NCI-H524 (cell line): ENCODE results near the gene PYM1.
"Not testable (repeated sequence)": the region's sequence is repeated elsewhere in the genome, so short reads cannot be mapped to it uniquely, and the experiment has no call there.

Experiments
- DNase-seq, 2 experiments: peaks; one replicate each; lab custom pipeline; 2025; lab: John Stamatoyannopoulos, UW

The PYM1 gene

DNA sequence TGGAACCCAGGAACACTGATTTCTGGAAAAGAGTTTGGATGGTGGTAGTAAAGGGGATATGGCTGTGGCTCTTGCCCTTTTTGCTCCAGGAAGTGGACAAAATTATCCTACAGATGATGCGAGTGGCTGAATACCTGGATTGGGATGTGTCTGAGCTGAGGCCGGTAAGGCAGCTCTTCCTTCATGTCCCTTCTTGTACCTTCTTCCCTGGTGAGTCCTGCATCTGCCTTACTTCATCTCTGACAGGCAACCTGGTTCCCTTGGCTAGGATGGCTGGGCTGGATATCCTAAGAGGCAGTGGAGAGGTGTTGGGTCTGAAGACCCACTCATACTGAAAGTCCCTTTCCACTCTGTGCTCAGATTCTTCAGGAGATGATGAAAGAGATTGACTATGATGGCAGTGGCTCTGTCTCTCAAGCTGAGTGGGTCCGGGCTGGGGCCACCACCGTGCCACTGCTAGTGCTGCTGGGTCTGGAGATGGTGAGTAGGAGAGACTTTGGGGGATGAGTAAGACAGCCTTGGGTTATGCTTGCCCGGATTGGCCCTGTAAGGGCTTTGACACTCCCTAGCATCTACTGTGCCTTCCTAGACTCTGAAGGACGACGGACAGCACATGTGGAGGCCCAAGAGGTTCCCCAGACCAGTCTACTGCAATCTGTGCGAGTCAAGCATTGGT lies 11.3 kb upstream of the PYM1 start:
- DNase-seq: no peak

DNA sequence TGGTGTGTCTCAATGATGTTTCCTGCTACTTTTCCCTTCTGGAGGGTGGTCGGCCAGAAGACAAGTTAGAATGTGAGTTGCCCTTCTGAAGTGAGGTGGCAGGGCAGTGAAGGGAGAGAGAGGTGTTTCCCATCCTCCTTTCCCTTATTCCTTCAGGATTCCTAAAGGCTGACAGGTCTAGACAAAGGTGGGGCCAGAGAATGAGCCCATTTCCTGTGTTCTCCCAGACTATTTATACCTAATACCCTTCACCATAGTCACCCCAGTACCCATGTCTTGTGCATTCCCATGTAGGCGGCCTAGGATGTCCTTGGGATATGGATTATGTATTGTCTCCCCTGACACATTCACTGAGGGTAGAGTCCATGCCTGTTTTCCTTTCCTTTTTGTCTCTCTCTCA lies 10.3 kb upstream of the PYM1 start:
- DNase-seq: no peak

DNA sequence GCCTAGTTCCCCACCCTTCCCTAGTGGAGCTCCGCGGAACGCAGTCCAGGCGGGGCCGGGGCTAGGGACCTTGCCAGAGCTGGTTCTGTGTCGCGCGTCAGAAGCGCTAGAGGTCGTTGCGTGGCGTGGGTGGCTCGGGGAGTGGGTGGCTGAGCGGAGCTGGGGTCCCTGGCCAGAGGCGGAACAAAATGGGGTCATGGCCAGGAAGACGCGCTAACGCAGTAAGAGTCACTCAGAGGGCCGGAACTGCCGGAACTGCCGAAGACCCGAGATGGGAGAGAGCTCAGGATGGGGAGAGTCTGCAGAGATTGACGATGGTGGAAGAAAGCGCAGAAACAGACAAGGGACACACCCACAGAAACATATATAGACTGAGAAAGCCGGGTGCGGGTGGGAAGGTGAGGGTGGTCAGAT lies 8.1 kb upstream of the PYM1 start:
- no peak for DNase-seq

DNA sequence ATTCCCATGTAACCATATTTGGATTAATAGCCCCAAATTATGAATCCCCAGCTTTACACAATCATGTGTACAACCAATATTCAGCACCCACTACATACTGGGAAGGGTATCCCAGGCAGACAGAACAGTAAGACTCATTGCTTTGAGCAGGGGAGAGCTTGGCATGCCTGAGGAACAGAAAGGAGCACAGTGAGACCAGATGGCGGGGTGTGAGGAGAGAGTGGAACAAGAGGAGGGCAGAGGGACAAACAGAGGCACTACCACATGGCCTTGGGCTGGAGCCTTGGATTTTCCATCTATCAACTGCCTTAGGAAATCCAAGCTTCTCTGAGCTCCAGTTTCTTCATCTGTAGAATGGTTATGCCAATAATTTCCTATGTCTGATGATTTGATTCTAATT lies 7.1 kb upstream of the PYM1 start:
- peak in 1 of 2 experiments; percentile 60 for DNase-seq

DNA sequence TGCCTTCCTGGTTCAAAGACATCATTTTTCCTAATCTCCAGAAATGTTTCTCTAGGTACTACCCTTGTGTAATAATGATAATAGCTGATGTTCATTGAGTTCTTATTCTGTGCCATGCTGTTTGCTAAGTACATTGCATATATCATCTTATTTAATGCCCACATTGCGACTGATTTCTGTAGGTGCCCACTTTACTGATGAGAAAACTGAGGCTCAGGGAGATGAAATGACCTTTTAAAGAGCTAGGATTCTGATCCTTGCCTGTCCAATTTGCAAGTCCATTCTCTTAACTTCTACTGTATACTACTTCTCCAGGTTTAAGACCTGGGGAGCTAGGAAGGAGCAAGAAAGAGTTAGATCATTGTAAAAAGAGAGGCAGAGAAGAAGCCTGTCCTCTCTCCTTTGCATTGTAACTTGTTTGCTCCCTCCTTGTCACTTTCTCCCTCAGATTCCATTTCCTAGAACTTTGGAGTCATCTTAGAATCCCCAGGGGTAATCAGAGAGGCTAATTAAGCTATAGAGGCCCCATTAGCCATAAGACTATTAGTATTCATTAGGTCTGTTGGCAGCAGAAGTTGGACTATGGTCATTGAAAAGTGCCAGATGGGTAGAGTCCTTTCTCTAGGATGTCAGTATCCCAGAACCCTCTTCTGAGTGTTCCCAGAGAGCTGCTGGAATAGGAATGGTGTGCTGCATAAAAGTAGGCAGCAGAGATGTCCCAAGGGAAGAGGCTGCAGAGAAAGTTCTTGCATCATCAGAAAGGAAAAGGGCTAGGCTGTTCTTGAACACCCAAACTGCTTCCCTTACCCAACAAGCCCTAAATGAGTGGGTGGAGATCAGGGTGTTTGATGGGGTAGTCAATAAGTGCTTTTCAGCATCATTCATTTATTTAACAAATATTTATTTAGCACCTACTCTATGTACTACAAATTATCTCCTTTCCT lies 6.4 kb upstream of the PYM1 start:
- DNase-seq: peak; percentile 16 to 54

DNA sequence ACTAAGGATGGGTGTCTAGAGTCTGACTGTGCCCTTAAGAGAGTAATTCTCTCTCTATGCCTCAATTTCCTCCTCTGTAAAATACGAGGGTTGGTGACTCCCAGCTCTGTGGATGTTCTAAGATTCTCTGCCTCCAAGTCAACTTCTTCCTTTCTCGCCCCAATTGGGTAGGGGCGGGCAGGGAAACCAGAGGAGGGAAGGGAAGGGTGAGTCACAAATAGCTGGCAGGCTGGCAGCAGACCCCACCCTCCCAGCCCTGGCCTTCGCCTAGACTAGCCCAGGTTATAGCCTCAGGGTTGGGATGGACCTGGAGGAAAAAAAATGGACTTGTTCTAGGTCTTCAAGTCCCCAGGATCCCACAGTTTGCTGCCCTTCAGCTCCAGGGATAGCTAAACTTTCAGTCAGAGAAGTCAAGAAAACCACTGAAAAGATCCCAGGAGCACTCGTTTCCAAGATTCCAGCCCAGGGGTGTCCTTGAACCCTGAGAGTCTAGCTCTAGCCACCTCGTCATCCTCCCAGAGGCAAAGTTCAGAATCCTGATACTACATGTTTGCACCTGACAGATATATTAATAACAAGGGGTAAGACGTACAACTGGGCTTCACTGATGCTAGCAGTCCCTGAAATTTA lies 5.6 kb upstream of the PYM1 start:
- no peak for DNase-seq

DNA sequence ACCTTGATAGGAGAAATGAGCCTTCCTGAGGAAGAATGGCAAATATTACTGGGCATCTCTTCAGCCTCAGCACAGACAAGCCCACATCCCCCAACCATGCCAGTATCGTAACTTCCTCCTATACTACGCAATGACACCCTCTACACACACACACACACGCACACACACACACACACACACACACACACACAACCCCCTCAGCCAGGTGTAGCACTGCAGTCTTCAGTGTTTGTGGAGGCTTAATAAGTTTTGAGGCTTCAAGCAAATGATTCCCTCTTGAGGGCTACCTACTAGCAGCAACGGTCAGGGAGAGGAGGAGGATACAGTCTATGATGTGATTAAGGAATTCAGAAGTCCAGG lies 4.8 kb upstream of the PYM1 start:
- peak in 1 of 2 experiments; percentile 17 for DNase-seq

DNA sequence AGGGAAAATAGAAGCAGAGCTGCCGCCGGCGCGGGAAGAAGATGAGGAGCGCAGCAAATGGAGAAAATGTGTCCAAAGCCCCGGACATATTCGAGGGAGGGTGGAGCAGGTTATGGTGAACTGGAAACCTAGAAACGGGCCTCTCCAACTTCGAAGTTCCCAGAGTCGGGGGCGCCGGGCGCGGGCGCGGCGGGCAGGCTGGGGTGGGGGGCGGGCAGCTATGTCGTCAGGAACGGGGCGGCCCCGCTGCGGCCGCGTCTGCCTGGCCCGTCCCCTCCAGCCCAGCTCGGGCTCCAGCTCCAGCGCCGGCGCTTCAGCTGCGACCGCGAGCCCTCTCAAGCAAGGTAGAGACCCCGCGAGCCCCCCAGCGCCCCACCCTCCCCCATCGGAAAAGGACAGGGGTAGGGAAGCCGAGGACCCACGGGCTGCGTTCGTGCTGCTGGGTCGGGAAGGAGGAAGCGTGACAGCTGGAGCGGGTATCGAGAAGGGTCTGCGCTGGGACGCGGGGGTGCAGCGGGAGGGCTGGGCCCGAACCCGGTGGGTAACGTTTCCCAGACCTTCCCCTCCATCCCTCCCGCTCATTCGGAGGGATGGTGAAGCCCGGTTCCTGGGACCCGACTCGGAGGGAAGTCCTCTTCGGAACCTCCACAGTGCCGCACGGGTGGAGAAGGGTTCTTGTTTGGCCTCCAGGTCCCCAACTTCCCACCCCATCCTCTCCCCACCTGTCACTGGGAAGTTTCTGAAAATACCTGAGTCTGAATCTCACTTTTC lies 4.3 kb upstream of the PYM1 start:
- DNase-seq: peak in 1 of 2 experiments; percentile 23

DNA sequence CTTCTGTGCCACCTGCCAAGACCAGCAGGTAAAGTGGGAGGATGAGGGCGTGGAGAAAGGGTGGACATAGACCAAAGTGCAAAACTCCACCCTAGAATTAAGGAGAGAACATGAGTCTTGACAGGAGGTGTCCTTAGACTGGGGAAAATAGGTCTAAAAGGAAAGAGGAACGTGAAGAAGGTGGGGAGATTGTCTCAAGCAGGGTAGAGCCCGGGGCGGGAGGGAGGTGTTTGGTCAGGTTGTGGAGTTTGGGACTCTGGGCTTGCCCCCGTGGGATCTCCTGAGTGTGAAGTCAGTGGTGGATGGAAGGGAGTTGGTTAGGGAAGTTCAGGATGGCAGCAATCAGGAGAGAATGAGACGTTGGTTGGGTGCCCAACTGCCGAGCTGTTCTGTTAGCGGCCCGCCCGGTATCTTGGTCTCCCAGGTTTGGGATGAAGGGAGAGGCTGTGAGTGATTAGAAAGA lies 3.7 kb upstream of the PYM1 start:
- DNase-seq: peak in 1 of 2 experiments; percentile 23

DNA sequence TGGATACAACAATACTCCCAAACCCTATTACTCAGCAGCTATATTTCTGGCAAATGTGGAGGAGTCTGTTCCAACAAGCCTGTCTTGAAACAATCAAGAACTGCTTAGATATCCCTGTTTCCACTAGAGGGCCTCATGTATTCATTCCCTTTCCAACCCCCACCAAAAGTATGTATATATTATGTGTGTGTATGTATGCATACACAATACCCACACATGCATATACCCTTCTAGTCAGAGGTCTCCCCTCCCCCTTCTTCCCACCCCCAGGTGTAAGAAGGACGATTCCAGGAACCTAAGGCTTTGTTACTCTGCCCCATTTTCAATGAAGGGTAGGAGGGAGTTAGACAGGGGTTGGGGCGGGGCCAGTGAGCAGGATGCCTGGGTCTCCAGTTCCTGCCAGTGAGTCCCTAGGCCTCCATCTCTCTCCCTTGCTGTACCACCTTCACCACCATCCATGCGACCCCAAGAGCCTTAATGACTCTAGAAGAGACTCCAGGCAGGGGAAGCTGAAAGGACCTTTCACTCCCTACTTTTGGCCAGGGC lies 3.1 kb upstream of the PYM1 start, which contains the start of gene DGKA:
TSS of gene DGKA (plus strand) at position 392 of the 546 bp plus-strand sequence. CDS start 5,342 bp downstream, outside the sequence.
- DNase-seq: peak; percentile 17 to 56

DNA sequence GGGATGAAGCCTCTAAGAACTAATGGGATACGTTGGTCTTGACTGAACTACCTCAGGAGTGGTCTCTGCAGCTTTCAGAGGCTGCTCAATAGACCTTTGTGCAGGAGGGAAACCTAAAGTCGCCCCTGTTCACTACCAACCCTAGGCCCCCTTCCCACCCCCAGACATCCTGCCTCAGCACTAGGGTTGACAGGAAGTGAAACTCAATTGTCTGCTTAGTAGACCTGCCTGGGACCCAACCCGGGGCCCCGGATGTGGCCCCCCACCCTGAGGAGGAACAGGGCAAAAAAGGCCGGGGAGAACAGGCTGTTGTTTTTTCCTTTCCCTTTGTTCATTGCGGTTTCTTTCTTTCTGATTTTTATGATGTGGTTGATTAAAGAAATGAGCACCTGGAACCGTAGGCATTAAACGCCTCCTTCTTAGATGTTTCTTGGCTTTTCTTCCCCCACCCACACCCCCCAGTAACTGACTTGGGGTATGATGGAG lies 1.7 kb upstream of the PYM1 start:
- no peak for DNase-seq

DNA sequence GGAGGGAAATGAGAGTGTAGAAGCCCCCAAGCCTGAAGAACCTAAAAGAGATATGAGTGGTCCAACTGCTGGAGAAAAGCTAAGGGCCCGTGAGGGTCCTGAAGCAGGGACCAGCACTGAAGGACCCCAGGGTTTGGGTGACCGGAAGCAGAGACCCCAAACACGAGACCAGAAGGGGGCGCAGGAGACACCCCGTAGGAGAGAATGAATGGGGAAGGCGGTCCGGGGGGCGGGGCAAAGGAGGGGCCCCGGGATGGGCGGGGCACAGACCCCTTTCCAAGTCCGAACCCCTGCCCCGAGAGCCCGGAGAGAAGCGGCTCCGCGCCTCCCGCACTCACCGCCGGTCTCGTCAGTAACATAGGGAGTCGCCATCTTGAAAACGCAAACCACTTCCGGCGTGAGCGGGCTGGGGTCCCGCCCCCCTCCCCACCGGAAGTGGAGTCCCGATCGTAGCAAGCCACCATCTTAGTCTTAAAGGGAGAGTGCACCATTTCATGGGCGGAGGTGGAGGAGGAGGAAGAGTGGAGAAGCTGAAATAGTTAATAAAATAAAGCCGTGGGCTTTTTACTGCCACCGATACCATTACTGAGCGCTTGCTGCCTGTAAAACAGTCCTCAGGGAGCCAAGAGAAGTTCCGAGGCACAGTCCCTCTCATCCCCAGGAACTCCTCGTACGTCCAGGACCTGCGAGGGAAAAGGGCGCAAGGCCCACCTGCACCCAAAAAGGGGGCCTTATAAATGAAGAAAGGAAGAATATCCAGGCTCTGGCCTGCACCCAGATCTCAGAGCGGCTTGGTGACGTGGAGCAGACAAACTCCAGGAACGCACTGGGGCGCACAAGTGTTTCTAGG lies 731 bp downstream of the PYM1 start:
- peak; percentile 86 to 90 for DNase-seq

DNA sequence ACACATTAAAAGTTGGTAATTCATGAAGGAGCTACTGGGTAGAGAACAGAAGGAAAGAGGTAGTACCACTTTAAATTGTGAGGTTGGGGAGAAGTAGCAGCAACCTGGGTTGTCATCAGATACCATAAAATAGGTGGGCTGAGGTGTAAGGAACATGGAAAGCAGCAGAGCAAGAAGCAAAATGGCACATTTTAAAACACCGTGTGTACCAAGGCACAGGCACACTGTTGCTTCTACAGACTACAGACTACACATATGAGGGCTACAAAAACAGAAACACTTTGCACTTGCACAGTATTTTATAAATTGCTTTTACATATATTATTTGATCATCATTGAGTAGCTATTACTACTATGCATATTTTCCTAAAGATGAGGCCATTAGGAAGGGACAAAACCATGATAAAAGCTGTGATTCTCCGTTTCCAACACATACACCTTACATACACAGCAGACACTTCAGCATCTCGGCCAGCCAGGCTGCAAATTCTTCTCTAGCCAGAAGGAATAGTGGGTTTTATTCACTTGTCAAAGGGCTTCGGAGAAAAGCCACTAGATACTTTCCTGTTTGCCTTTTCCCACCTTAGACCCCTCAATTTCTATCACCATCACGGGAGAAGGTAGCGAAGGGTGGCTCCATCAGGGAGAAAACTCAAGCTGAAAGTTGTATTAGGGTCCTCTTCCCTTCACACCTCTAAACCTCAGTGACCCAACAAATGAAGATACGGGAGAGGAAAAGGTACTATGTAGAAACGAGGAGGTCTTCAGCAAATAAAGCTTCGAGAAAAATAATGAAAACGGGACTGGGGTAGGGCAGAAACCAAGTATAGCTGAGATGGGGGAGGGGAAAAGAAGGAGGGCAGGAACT lies 1.6 kb downstream of the PYM1 start:
- DNase-seq: no peak

DNA sequence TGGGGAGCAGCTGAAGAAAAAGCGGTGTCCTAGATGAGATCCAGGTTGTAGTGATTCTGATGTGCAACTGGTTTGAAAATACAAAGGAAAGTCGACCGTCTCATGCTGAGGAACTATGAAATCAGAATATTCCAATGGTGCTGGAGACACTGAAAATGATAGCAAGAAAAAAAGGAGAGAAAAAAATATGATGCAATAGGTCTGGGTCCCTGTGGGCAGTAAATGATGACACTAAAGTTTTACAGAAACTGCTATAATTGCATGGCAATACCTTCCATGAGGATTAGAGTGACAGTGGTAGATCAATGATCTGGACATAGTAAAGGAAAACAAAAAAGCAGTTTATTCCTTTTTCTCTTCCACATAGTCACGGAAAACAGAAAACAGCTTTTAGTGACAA lies 2.3 kb downstream of the PYM1 start:
- DNase-seq: no peak

DNA sequence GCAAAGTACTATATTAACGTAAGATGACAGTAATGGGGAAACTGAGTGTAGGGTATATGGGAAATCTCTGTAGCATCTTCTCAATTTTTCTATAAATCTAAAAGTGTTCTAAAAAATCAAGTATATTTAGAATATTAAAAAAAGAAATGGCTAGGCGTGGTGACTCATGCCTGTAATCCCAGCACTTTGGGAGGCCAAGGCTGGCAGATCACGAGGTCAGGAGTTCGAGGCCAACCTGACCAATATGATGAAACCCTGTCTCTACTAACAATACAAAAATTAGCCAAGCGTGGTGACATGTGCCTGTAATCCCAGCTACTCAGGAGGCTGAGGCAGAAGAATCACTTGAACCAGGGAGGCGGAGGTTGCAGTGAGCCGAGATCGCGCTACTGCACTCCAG lies 4.0 kb downstream of the PYM1 start:
- DNase-seq: not testable (repeated sequence)

DNA sequence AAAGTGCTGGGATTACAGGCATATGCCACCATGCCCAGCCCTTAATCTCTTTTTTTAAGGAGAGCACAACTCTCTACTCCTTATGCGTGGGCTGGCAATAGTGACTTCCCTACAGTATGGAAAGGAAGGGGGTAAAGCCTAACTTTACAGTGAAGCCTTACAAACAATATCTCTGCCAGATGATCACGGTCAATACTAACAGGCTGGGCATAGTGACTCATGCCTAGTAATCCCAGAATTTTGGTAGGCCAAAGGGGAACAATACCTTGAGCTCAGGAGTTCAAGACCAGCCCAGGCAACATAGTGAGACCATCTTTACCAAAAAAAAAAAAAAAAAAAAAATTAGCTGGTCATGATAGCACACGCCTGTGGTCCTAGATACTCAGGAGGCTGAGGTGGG lies 5.6 kb downstream of the PYM1 start:
- DNase-seq: no peak

DNA sequence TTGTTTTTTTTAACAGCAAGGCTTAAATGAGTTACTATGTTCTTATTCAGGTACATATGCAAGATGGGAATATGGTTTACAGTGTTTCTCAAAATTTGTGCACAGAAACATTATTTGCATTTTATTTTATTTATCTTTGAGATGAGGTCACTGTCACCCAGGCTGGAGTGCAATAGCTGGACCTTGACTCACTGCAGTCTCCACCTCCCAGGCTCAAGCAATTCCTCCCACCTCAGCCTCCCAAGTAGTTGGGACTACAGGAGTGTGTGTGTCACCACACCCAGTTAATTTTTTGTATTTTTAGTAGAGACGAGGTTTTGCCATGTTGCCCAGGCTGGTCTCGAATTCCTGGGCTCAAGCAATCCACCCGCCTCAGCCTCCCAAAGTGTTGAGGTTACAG lies 8.7 kb downstream of the PYM1 start:
- not testable (repeated sequence) for DNase-seq

DNA sequence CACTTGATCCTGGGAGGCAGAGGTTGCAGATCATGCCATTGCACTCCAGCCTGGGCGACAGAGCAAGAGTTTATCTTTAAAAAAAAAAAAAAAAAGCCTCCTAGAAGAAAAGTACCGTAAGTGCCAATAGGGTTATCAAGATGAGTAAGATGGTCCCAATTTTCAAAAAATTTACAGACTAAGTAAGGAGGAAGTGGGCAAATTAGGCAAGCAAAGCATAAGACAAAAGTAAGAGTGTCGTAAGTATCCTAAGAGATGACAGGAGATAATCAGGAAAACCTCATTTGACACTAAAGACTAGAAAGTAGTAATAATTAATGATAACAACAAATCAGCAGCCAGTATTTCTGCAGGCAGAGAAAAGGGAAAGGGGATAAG lies 12.2 kb downstream of the PYM1 start:
- DNase-seq: no peak

DNA sequence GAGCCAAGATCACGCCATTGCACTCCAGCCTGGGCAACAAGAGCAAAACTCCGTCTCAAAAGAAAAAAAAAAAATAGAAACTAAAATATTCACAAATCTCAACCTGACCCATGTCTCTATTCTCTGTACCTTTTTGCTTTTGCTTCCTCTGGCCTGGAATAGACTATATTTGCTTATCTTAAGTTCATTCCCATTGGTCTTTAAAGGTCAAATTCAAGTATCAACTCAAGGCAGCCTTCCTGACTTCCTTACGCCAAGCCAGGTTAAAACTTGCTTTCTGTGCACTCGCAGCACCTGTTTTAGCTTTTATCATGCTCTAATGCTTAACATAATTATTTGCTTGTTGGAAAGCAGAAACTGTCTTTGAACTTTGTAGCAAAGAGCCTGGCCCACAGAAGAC lies 14.8 kb downstream of the PYM1 start:
- no peak for DNase-seq

DNA sequence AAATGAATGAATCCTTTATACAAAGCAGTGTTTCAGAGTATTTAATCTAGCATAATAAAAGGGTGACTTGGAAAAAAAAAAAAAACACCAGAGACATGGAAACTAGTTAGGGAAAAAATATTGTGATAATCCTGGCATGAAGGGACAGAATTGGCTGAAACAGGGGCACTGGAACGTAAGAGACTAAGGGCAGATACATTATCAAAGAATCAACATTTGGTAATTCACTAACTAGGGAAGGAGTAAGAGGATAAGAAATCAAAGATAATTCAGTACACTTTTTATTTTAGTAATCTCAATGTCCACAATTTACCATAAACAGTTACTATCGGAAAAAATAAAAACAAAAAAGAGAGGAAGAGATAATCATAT lies 18.2 kb downstream of the PYM1 start:
- no peak for DNase-seq
